Spleen (tissue), 11 donors: ENCODE results near the gene PLEKHD1. TPM values are rescaled to one million over a fixed set of nuclear protein-coding genes. Genes with fewer than 3 reads are reported as not detected.

Experiments
- DNase-seq: peaks from one replicate; pipeline ENCODE4 v3.0.0-alpha.2; 2020
- H3K27ac ChIP-seq, 8 donors: fragments of 200-600 bp; sonication (generic) in 7 of 8; 1 replicate in 4 of 8; 2 replicates in 4 of 8; pipeline versions ENCODE4 v1.5.0 to v1.8.0; 2016 to 2021; ENCODE audit warnings: inconsistent platforms in 4 of 8, mild to moderate bottlenecking in 4 of 8, moderate library complexity in 1 of 8
- H3K27me3 ChIP-seq, 7 donors: fragments of 200-600 bp; sonication (generic) in 6 of 7; replicated peaks in 1 of 7; 1 replicate in 4 of 7; 2 replicates in 3 of 7; pipeline versions ENCODE4 v1.5.0 to v1.8.0; 2016 to 2021; ENCODE audit warnings: inconsistent platforms in 3 of 7, mild to moderate bottlenecking in 1 of 7
- H3K36me3 ChIP-seq, 6 donors: fragments of 200-600 bp; sonication (generic) in 5 of 6; 1 replicate in 4 of 6; 2 replicates in 2 of 6; pipeline versions ENCODE4 v1.5.0 to v1.8.0; 2016 to 2021; ENCODE audit warnings: inconsistent platforms in 2 of 6
- H3K4me1 ChIP-seq, 6 donors: fragments of 200-600 bp; sonication (generic) in 5 of 6; 1 replicate in 3 of 6; 2 replicates in 3 of 6; pipeline versions ENCODE4 v1.5.0 to v1.8.0; 2016 to 2021; ENCODE audit warnings: inconsistent platforms in 3 of 6
- H3K4me3 ChIP-seq, 8 donors: fragments of 200-600 bp; sonication (generic) in 7 of 8; 1 replicate in 4 of 8; 2 replicates in 4 of 8; pipeline versions ENCODE4 v1.5.0 to v1.8.0; 2016 to 2021; ENCODE audit warnings: inconsistent platforms in 4 of 8, mild to moderate bottlenecking in 4 of 8, moderate library complexity in 2 of 8
- H3K9me3 ChIP-seq, 8 donors: fragments of 200-600 bp; sonication (generic) in 7 of 8; 1 replicate in 4 of 8; 2 replicates in 4 of 8; pipeline versions ENCODE4 v1.5.0 to v1.8.0; 2016 to 2021; ENCODE audit warnings: inconsistent platforms in 4 of 8
- CTCF ChIP-seq, 11 experiments: fragments of 200-600 bp in 7 of 11; fragments of 450-650 bp in 4 of 11; sonication (generic) in 4 of 11; IDR thresholded peaks in 8 of 11; conservative IDR thresholded peaks in 3 of 11; 1 replicate in 7 of 11; 2 replicates in 4 of 11; pipeline versions ENCODE4 v1.4.0 to v1.8.0; 2016 to 2021; ENCODE audit warnings: antibody characterized with exemption in 11 of 11, inconsistent platforms in 4 of 11, mild to moderate bottlenecking in 1 of 11
- POLR2A ChIP-seq, 3 donors: fragments of 450-650 bp; IDR thresholded peaks; one replicate each; pipeline ENCODE4 v1.5.1; 2017; ENCODE audit warnings: antibody characterized with exemption in 3 of 3, mild to moderate bottlenecking in 1 of 3
- POLR2AphosphoS5 ChIP-seq, 3 donors: sonication (generic); formaldehyde crosslinking; IDR thresholded peaks; one replicate each; pipeline ENCODE4 v1.5.1; 2017; ENCODE audit warnings: antibody characterized with exemption in 3 of 3
- WGBS, 5 donors: extraction: QIAGEN DNeasy Blood & Tissue Kit in 3 of 5; methylation state at CpG; one replicate each; pipeline versions ENCODE4 v1.1.5 to v1.1.7; 2013 to 2018; 5-methylcytosine and 5-hydroxymethylcytosine counted together
- intact Hi-C: fragments of 100-400 bp; cut with DNase I; formaldehyde crosslinking; loops from one replicate; pipeline ENCODE4 v1.15.0; 2023; ENCODE audit warnings: low total_unique reads
- polyA plus RNA-seq, 3 donors: library from polyadenylated mRNA; stranded (reverse); fragments of 200-250 nt; gene quantifications; one replicate each; pipeline ENCODE4 v1.2.1, GENCODE V29; 2013
- total RNA-seq, 7 donors: library from RNA; depleted of rRNA in 3 of 7; stranded (reverse); fragments of >200 nt in 3 of 7; fragmentation: NEBNext Ultra II Directional in 4 of 7; extraction: Animal tissue kit (Norgen Biotek cat#: 25700) in 4 of 7; gene quantifications; one replicate each; pipeline versions ENCODE4 v1.1.0 to v1.2.1, GENCODE V29; 2016 to 2021
- donor health status: healthy with polysubstance abuse.
- donor health status: DM: no; HTN: no; CAD: no; lungs with moderate emphysema.
- donor health status: DM: no; HTN: no; CAD: no.
- donor health status: Bipolar disorder and iron deficiency.
- donor health status: healthy.
- donor health status: DM: no; HTN: no; CAD: no.
- donor health status: DM: yes; HTN: yes; CAD: no.

The PLEKHD1 gene
- total and polyA plus RNA-seq, 10 donors = 0.06 to 0.46 (median 0.17) TPM; not detected in 1

DNA sequence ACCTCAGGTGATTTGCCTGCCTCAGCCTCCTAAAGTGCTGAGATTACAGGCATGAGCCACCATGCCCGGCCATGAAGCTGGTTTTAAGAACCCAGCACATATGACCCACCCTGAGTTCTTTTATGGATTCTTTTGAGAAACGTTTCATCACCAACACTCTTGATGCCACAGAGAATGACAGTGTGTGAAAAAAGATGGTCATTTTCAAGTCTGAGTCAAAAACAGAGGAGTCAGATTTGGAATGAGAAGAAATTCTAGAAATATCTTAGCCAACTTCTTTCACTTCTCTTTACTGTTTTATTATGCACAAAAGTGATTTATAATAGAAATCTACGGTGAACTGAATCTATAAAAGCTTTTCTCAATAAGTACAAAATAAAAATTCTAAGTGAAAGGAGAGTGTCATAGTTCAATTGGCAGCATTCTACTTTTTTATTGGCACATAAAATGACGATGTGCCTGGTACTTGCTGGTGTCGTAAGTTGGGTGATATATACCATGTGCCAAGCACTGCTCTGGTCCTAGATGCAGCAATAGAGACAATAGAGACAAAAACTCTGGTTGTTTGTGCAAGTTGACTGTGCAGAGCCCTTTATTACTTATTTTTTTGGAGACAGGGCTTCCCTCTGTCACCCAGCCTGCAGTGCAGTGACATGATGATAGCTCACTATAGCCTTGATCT, 56.3 kb downstream of the PLEKHD1 start:
- Histone ChIP-seq H3K9me3 (no peaks in the 10 kb centered on the region), H3K4me1 (peaks cover 0 to 12% (median 0%) of the 10 kb centered on the region in 6 donors), H3K27ac (peak overlapping the region in 3 of 8 donors; percentile 8 to 42 (median 32)), H3K36me3 (no peaks in the 10 kb centered on the region), H3K4me3 (no peak overlapping the region), H3K27me3 (peaks cover 0 to 60% (median 0%) of the 10 kb centered on the region in 7 donors)
- no peak for TF ChIP-seq CTCF (IDR thresholded peaks at IDR 0.05 in 8 of 11, conservative IDR thresholded peaks at IDR 0.05 in 3 of 11)
- TF ChIP-seq POLR2AphosphoS5 (IDR thresholded peaks at IDR 0.05) = no peak
- TF ChIP-seq POLR2A (IDR thresholded peaks at IDR 0.05) = no peak
- intact Hi-C loops = no loop called here
- no peak for DNase-seq
- 57 to 79% (median 68%) methylated on average over 5 of the region's 5 CpGs for WGBS, 5 donors

DNA sequence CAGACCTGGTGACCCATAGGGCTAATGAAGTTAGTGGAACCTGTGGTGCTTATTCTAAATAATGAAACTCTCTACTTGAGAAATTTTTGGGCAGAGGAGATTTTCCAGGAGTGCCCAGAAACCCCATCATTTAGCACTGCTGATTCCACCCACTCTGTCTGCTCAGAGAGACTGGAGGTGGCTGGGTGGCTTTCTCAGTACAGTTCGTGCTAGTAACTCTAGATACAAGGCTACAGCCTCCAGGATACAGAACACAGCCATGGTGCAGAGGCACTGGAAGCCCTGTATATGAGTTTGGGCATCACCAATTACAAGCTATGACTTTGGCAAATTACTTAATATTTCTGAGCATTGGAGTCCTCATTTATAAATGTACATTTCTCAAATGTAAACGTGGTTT, 57.8 kb downstream of the PLEKHD1 start:
- no peak overlapping the region for H3K27ac ChIP-seq
- TF ChIP-seq POLR2A (IDR thresholded peaks at IDR 0.05) (no peak), CTCF (IDR thresholded peaks at IDR 0.05 in 8 of 11, conservative IDR thresholded peaks at IDR 0.05 in 3 of 11) (no peak), POLR2AphosphoS5 (IDR thresholded peaks at IDR 0.05) (no peak)
- 44 to 71% (median 59%) methylated on average over 2 of the region's 2 CpGs for whole genome bisulfite sequencing, 5 donors
- intact Hi-C loops = no loop called here
- DNase-seq = no peak
- no peaks in the 10 kb centered on the region for H3K36me3 ChIP-seq
- no peak overlapping the region for H3K4me3 ChIP-seq
- peaks cover 0 to 12% (median 0%) of the 10 kb centered on the region in 6 donors for H3K4me1 ChIP-seq
- H3K9me3 ChIP-seq = no peaks in the 10 kb centered on the region
- H3K27me3 ChIP-seq = peaks cover 0 to 64% (median 2%) of the 10 kb centered on the region in 7 donors

GRCh38 chr14:69543341-69544115, 59.0 kb downstream of the PLEKHD1 start:
- Histone ChIP-seq H3K4me1 (peaks cover 0 to 18% (median 3%) of the 10 kb centered on the region in 6 donors), H3K9me3 (no peaks in the 10 kb centered on the region), H3K27me3 (peaks cover 0 to 69% (median 15%) of the 10 kb centered on the region in 7 donors), H3K27ac (no peak overlapping the region), H3K36me3 (no peaks in the 10 kb centered on the region), H3K4me3 (no peak overlapping the region)
- WGBS, 5 donors = 41 to 45% (median 44%) methylated on average over 12 of the region's 12 CpGs
- intact Hi-C loops = no loop called here
- no peak for DNase-seq
- no peak for TF ChIP-seq POLR2A (IDR thresholded peaks at IDR 0.05)
- TF ChIP-seq POLR2AphosphoS5 (IDR thresholded peaks at IDR 0.05) = no peak
- no peak for TF ChIP-seq CTCF (IDR thresholded peaks at IDR 0.05 in 8 of 11, conservative IDR thresholded peaks at IDR 0.05 in 3 of 11)
